ENCODE results near the gene SDK1. TPM values are rescaled to one million over a fixed set of nuclear protein-coding genes. Genes with fewer than 3 reads are reported as not detected.

Gene SDK1
- polyA plus RNA-seq, 2 of the 4 experiments (the other 2 are of a cell fraction), result 0.12 to 0.28 TPM

DNA sequence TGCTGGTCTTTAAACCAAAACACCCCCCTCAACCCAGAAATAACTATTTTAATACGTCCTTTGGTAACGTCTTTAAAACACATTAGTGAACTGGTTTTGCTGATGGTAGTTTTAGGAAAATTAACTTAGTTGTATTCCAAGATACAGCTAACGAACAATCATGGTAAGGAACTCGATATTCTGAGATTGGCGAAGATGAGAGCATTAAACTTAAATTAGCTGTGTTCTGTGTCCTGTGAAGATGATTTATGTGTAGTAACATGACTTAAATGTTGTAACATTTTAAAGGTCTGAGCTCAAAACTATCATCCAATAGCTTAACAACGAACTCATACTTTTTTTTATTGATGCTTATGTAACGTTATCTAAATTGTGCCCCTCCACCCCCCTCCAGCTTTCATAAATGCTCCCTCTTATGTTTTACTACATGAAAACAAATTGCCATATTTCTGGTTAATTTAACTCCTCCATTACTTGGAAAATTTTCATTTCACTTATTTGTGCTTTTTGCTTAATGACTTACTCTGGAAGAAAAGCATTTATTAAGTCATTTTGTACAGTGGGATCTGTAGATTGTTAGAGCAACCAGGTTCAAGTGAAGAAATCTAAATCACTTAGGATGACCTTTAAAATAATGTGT is 1.7 kb downstream of the SDK1 start (continued):
- peak; percentile 84; the same call in 1 of the 2 replicates for TF ChIP-seq RNF2 (IDR thresholded peaks at IDR 0.05; ENCODE audit: borderline replicate concordance, low read depth)
- no peak for TF ChIP-seq BHLHE40 (IDR thresholded peaks at IDR 0.05; ENCODE audit: low read depth, low read length)
- TF ChIP-seq, protein P1, sequence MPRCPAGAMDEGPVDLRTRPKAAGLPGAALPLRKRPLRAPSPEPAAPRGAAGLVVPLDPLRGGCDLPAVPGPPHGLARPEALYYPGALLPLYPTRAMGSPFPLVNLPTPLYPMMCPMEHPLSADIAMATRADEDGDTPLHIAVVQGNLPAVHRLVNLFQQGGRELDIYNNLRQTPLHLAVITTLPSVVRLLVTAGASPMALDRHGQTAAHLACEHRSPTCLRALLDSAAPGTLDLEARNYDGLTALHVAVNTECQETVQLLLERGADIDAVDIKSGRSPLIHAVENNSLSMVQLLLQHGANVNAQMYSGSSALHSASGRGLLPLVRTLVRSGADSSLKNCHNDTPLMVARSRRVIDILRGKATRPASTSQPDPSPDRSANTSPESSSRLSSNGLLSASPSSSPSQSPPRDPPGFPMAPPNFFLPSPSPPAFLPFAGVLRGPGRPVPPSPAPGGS (IDR thresholded peaks at IDR 0.05), result no peak

DNA sequence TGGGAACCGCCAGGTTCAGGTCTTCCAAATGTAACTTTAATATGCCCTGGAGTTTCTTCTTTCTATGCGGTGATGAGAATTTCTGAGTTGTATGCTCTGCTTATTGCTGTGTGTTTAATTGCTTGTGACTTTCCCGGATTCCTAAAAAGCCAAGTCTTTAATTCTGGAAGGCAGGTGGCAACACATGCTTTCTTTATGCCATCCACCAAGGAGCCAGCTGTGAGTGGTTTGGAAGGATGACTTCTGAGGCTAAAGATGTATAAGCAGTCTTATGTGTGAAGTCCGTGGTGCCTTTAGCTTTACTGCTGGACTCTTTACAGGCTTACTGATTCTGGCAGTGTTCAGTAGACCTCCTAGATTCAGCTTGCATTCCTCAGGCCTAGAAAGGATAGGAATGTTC is 3.1 kb downstream of the SDK1 start:
- ATAC-seq (no peak), DNase-seq (ENCODE audit: low read depth in 1 of 2, low spot score in 1 of 2) (no peak), FAIRE-seq (no peak)
- TF ChIP-seq NR3C1 (IDR thresholded peaks at IDR 0.05) (no peak), FOXS1 (CRISPR knock-in tag; IDR thresholded peaks at IDR 0.05) (no peak), MAFK (IDR thresholded peaks at IDR 0.05; ENCODE audit: partially characterized antibody) (no peak), ELK1 (IDR thresholded peaks at IDR 0.05; ENCODE audit: low read depth, low read length) (no peak), TP53 (CRISPR knock-in tag; IDR thresholded peaks at IDR 0.05) (no peak), HOXB13 (CRISPR knock-in tag; IDR thresholded peaks at IDR 0.05; ENCODE audit: low read depth) (no peak), EP300 (IDR thresholded peaks at IDR 0.05) (no peak), FOSL2 (IDR thresholded peaks at IDR 0.05) (no peak), FOSL2 (CRISPR knock-in tag; IDR thresholded peaks at IDR 0.05) (no peak), RFX5 (IDR thresholded peaks at IDR 0.05) (no peak), MYC (IDR thresholded peaks at IDR 0.05; ENCODE audit: borderline replicate concordance, low read length) (no peak), HDAC2 (IDR thresholded peaks at IDR 0.05) (no peak), ZNF302 (CRISPR knock-in tag; IDR thresholded peaks at IDR 0.05) (no peak)
- TF ChIP-seq, protein P2, sequence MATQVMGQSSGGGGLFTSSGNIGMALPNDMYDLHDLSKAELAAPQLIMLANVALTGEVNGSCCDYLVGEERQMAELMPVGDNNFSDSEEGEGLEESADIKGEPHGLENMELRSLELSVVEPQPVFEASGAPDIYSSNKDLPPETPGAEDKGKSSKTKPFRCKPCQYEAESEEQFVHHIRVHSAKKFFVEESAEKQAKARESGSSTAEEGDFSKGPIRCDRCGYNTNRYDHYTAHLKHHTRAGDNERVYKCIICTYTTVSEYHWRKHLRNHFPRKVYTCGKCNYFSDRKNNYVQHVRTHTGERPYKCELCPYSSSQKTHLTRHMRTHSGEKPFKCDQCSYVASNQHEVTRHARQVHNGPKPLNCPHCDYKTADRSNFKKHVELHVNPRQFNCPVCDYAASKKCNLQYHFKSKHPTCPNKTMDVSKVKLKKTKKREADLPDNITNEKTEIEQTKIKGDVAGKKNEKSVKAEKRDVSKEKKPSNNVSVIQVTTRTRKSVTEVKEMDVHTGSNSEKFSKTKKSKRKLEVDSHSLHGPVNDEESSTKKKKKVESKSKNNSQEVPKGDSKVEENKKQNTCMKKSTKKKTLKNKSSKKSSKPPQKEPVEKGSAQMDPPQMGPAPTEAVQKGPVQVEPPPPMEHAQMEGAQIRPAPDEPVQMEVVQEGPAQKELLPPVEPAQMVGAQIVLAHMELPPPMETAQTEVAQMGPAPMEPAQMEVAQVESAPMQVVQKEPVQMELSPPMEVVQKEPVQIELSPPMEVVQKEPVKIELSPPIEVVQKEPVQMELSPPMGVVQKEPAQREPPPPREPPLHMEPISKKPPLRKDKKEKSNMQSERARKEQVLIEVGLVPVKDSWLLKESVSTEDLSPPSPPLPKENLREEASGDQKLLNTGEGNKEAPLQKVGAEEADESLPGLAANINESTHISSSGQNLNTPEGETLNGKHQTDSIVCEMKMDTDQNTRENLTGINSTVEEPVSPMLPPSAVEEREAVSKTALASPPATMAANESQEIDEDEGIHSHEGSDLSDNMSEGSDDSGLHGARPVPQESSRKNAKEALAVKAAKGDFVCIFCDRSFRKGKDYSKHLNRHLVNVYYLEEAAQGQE (IDR thresholded peaks at IDR 0.05), result no peak
- TF ChIP-seq, protein P3, sequence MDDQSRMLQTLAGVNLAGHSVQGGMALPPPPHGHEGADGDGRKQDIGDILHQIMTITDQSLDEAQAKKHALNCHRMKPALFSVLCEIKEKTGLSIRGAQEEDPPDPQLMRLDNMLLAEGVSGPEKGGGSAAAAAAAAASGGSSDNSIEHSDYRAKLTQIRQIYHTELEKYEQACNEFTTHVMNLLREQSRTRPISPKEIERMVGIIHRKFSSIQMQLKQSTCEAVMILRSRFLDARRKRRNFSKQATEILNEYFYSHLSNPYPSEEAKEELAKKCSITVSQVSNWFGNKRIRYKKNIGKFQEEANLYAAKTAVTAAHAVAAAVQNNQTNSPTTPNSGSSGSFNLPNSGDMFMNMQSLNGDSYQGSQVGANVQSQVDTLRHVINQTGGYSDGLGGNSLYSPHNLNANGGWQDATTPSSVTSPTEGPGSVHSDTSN (IDR thresholded peaks at IDR 0.05), result no peak
- POLR2A ChIA-PET, result interaction anchor here (0.5 kb wide), 1 partner anchor 255 kb away, joined by 5 read pairs; no protein-coding TSS in a partner anchor
- WGBS (ENCODE audit: missing lambda C conversion rate), result 78% methylated on average over 4 of the region's 4 CpGs
- Histone ChIP-seq H3K9me3 (no peaks in the 10 kb centered on the region), H3K4me2 (no peak overlapping the region), H3K27ac (no peak overlapping the region), H3K4me1 (peaks cover 8% of the 10 kb centered on the region; the same call in 1 of the 3 replicates), H3K4me3 (no peak overlapping the region)
- CTCF ChIA-PET, result interaction anchor here (0.9 to 1.8 kb wide), 3 partner anchors 10 to 439 kb away, joined by 3 to 4 read pairs (median 3); no protein-coding TSS in a partner anchor

Data from A549 (cell line).